HepG2 (cell line): Measurements from ENCODE around the gene MYLK. TPM values are rescaled to one million over a fixed set of nuclear protein-coding genes. Genes with fewer than 3 reads are reported as not detected.
A peak's percentile ranks its signal among the peaks of the same experiment; 100 is the strongest.

Experiments
- ARID2 ChIP-seq: sonication (generic); formaldehyde crosslinking; IDR thresholded peaks from 2 replicates; pipeline ENCODE4 v1.8.1; 2022; ENCODE audit warnings: mild to moderate bottlenecking, missing genetic modification reagents, borderline replicate concordance
- ATF7-NPFF ChIP-seq: sonication (generic); formaldehyde crosslinking; IDR thresholded peaks from 2 replicates; pipeline ENCODE4 v1.8.1; 2023; ENCODE audit warnings: mild to moderate bottlenecking, low read depth, missing genetic modification reagents, moderate library complexity
- BATF2 ChIP-seq: sonication (generic); formaldehyde crosslinking; IDR thresholded peaks from 2 replicates; pipeline ENCODE4 v1.8.0; 2022; ENCODE audit warnings: mild to moderate bottlenecking, missing genetic modification reagents, moderate library complexity
- BHLHE40 ChIP-seq: IDR thresholded peaks from 2 replicates; pipeline ENCODE4 v1.6.1; 2011; ENCODE audit warnings: low read length, improper control_type of control experiment
- CERS6 ChIP-seq: sonication (generic); formaldehyde crosslinking; IDR thresholded peaks from 2 replicates; pipeline ENCODE4 v1.5.0; 2020; ENCODE audit warnings: missing genetic modification reagents
- DDIT3 ChIP-seq: sonication (generic); formaldehyde crosslinking; IDR thresholded peaks from 2 replicates; pipeline ENCODE4 v1.4.0; 2020; ENCODE audit warnings: mild to moderate bottlenecking, missing genetic modification reagents
- HINFP ChIP-seq: sonication (generic); formaldehyde crosslinking; IDR thresholded peaks from 2 replicates; pipeline ENCODE4 v1.4.0; 2020; ENCODE audit warnings: low read depth, mild to moderate bottlenecking, missing genetic modification reagents
- HNF4A ChIP-seq: sonication (generic); formaldehyde crosslinking; IDR thresholded peaks from 2 replicates; pipeline ENCODE4 v1.4.0; 2020; ENCODE audit warnings: missing genetic modification reagents
- KLF12 ChIP-seq: sonication (generic); formaldehyde crosslinking; IDR thresholded peaks from 2 replicates; pipeline ENCODE4 v1.4.0; 2020; ENCODE audit warnings: missing genetic modification reagents, borderline replicate concordance
- KLF6 ChIP-seq: IDR thresholded peaks from 2 replicates; pipeline ENCODE4 v1.8.0; 2016; ENCODE audit warnings: missing biosample characterization, missing genetic modification reagents
- ONECUT2 ChIP-seq: sonication (generic); formaldehyde crosslinking; IDR thresholded peaks from 2 replicates; pipeline ENCODE4 v1.4.0; 2020; ENCODE audit warnings: missing genetic modification reagents
- PTBP1 ChIP-seq: fragments of 200-400 bp; formaldehyde crosslinking; IDR thresholded peaks from 2 replicates; pipeline ENCODE4 v1.6.1; 2018; ENCODE audit warnings: low read length, low read depth; ENCODE audit not compliant: poor library complexity, severe bottlenecking
- RBM22 ChIP-seq: fragments of 200-400 bp; formaldehyde crosslinking; optimal IDR thresholded peaks from 2 replicates; pipeline ENCODE3; 2017; ENCODE audit warnings: mild to moderate bottlenecking, low read length, moderate library complexity
- SP5 ChIP-seq: IDR thresholded peaks from 2 replicates; pipeline ENCODE4 v1.6.1; 2016; ENCODE audit warnings: low read depth, borderline replicate concordance
- U2AF1 ChIP-seq: fragments of 200-400 bp; formaldehyde crosslinking; optimal IDR thresholded peaks from 2 replicates; pipeline ENCODE3; 2017; ENCODE audit warnings: mild to moderate bottlenecking, low read depth, low read length
- XBP1 ChIP-seq: sonication (generic); formaldehyde crosslinking; IDR thresholded peaks from 2 replicates; pipeline ENCODE4 v1.5.0; 2020; ENCODE audit warnings: missing genetic modification reagents
- ZFP37 ChIP-seq: sonication (generic); formaldehyde crosslinking; IDR thresholded peaks from 2 replicates; pipeline ENCODE4 v1.4.0; 2020; ENCODE audit warnings: missing genetic modification reagents, borderline replicate concordance
- ZNF234 ChIP-seq: sonication (generic); formaldehyde crosslinking; conservative IDR thresholded peaks from 2 replicates; pipeline ENCODE4 v1.5.1; 2020; ENCODE audit warnings: mild to moderate bottlenecking, missing genetic modification reagents
- ZNF3 ChIP-seq: IDR thresholded peaks from 2 replicates; pipeline ENCODE4 v1.7.0; 2017; ENCODE audit warnings: inconsistent platforms
- ZNF552 ChIP-seq: sonication (generic); formaldehyde crosslinking; IDR thresholded peaks from 2 replicates; pipeline ENCODE4 v1.9.0; 2022; ENCODE audit warnings: missing genetic modification reagents, mild to moderate bottlenecking, borderline replicate concordance
- ZNF644 ChIP-seq: IDR thresholded peaks from 2 replicates; pipeline ENCODE4 v1.6.1; 2016; ENCODE audit warnings: low read depth
- ZNF660 ChIP-seq: sonication (generic); formaldehyde crosslinking; IDR thresholded peaks from 2 replicates; pipeline ENCODE4 v1.5.1; 2020; ENCODE audit warnings: mild to moderate bottlenecking, low read depth, missing genetic modification reagents, borderline replicate concordance
- ZNF703 ChIP-seq: sonication (generic); formaldehyde crosslinking; IDR thresholded peaks from 2 replicates; pipeline ENCODE4 v1.5.1; 2020; ENCODE audit warnings: missing genetic modification reagents, mild to moderate bottlenecking, moderate library complexity, borderline replicate concordance
- ZNF781 ChIP-seq: sonication (generic); formaldehyde crosslinking; IDR thresholded peaks from 2 replicates; pipeline ENCODE4 v1.5.1; 2020; ENCODE audit warnings: borderline replicate concordance, mild to moderate bottlenecking, missing genetic modification reagents; ENCODE audit errors: not compliant biosample characterization
- polyA plus RNA-seq, 8 experiments: library from polyadenylated mRNA; depleted of rRNA in 3 of 8; stranded (reverse) in 7 of 8; unstranded in 1 of 8; fragments of >200 nt; fragmentation: Illumina TruSeq in 4 of 8; extraction: Trizol in 4 of 8; gene quantifications; 2 replicates each; pipeline versions ENCODE4 v1.2.1 to v1.2.3, GENCODE V29; 2011 to 2016; ENCODE audit warnings: low read depth in 4 of 8, missing spikeins in 1 of 8, mixed read lengths in 1 of 8; ENCODE audit not compliant: insufficient read depth in 1 of 8
- total RNA-seq, 5 experiments: library from RNA; depleted of rRNA; stranded (reverse); fragments of >200 nt; fragmentation: Illumina TruSeq; extraction: Trizol; gene quantifications; 2 replicates each; pipeline ENCODE4 v1.2.3, GENCODE V29; 2016; ENCODE audit warnings: low read depth in 1 of 5
- TF ChIP-seq, protein P1 (sequence below): sonication (generic); formaldehyde crosslinking; IDR thresholded peaks from 2 replicates; pipeline ENCODE4 v1.4.0; 2020; ENCODE audit warnings: missing genetic modification reagents
- TF ChIP-seq, protein P2 (sequence below): sonication (generic); formaldehyde crosslinking; IDR thresholded peaks from 2 replicates; pipeline ENCODE4 v1.8.0; 2022; ENCODE audit warnings: missing genetic modification reagents, mild to moderate bottlenecking, moderate library complexity, borderline replicate concordance

The MYLK gene
- total and polyA plus RNA-seq, 2 of the 13 experiments (the other 11 are each of a cell fraction or from before 2014, with no cell fraction given): 10.6 to 34.9 TPM

DNA sequence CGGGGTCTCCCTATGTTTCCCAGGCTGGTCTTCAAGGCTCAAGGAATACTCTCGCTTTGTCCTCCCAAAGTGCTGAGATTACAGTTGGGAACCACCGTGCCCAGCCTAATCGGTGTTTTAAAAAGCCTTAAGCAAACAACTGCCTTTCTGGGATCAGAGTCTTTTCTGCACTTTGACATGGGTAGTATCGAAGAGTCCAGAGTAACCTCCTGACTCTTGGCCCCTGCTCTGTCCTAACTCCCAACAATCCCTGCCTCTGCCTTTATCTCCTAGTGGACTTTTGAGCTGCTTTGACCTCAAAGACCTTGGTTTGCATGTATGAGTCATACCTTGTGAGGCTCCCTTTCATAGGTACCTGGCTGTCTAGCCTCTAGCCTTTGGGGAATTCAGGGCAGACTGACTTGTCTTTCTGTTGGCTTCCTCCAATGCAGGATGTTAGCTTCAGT, 278.3 kb downstream of the MYLK start (continued):
- TF ChIP-seq XBP1 (CRISPR knock-in tag) (no peak), PTBP1 (no peak), KLF12 (CRISPR knock-in tag) (no peak), HNF4A (peak; percentile 100), ZNF234 (no peak), ZNF703 (CRISPR knock-in tag) (no peak), ZNF3 (CRISPR knock-in tag) (peak; percentile 56; the same call in 1 of the 2 replicates), CERS6 (CRISPR knock-in tag) (no peak), ONECUT2 (CRISPR knock-in tag) (peak; percentile 61), ZNF660 (no peak), ZNF644 (CRISPR knock-in tag) (peak; percentile 84), SP5 (CRISPR knock-in tag) (peak; percentile 65; the same call in 1 of the 2 replicates), ZFP37 (CRISPR knock-in tag) (peak; percentile 39; the same call in 1 of the 2 replicates), BHLHE40 (no peak), DDIT3 (CRISPR knock-in tag) (no peak), KLF6 (CRISPR knock-in tag) (no peak; the same call in 1 of the 2 replicates), U2AF1 (no peak), ATF7-NPFF (no peak), BATF2 (CRISPR knock-in tag) (no peak), ARID2 (no peak), RBM22 (no peak), HINFP (CRISPR knock-in tag) (no peak), ZNF552 (CRISPR knock-in tag) (no peak), ZNF781 (CRISPR knock-in tag) (no peak)
- TF ChIP-seq, protein P1, sequence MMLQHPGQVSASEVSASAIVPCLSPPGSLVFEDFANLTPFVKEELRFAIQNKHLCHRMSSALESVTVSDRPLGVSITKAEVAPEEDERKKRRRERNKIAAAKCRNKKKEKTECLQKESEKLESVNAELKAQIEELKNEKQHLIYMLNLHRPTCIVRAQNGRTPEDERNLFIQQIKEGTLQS (CRISPR knock-in tag): peak; percentile 99
- TF ChIP-seq, protein P2, sequence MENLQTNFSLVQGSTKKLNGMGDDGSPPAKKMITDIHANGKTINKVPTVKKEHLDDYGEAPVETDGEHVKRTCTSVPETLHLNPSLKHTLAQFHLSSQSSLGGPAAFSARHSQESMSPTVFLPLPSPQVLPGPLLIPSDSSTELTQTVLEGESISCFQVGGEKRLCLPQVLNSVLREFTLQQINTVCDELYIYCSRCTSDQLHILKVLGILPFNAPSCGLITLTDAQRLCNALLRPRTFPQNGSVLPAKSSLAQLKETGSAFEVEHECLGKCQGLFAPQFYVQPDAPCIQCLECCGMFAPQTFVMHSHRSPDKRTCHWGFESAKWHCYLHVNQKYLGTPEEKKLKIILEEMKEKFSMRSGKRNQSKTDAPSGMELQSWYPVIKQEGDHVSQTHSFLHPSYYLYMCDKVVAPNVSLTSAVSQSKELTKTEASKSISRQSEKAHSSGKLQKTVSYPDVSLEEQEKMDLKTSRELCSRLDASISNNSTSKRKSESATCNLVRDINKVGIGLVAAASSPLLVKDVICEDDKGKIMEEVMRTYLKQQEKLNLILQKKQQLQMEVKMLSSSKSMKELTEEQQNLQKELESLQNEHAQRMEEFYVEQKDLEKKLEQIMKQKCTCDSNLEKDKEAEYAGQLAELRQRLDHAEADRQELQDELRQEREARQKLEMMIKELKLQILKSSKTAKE: peak; percentile 93
